Smooth muscle cell (in vitro differentiated cells): Measurements from ENCODE around the gene BACH1. TPM values are rescaled to one million over a fixed set of nuclear protein-coding genes. Genes with fewer than 3 reads are reported as not detected.

Experiments
- DNase-seq: peaks from one replicate; lab custom pipeline; 2025; ENCODE audit not compliant: unreplicated experiment; lab: John Stamatoyannopoulos, UW
- H2AFZ ChIP-seq: fragments of 200-600 bp; sonication (generic); 2 replicates; pipeline ENCODE4 v1.6.0; 2016; ENCODE audit warnings: antibody characterized with exemption, low read depth, mild to moderate bottlenecking
- H3F3A ChIP-seq: fragments of 200-600 bp; sonication (generic); 2 replicates; pipeline ENCODE4 v1.6.0; 2017; ENCODE audit warnings: antibody characterized with exemption, low read depth
- H3K27ac ChIP-seq: fragments of 200-600 bp; sonication (generic); 2 replicates; pipeline ENCODE4 v1.5.1; 2016; ENCODE audit warnings: low read depth, mild to moderate bottlenecking
- H3K27me3 ChIP-seq: fragments of 200-600 bp; sonication (generic); 2 replicates; pipeline ENCODE4 v1.6.1; 2016; ENCODE audit warnings: low read depth, mild to moderate bottlenecking
- H3K36me3 ChIP-seq: fragments of 200-600 bp; sonication (generic); 2 replicates; pipeline ENCODE4 v1.5.1; 2016; ENCODE audit warnings: low read depth
- H3K4me1 ChIP-seq: fragments of 200-600 bp; sonication (generic); 2 replicates; pipeline ENCODE4 v1.5.1; 2016; ENCODE audit warnings: low read depth
- H3K4me2 ChIP-seq: fragments of 200-600 bp; sonication (generic); 2 replicates; pipeline ENCODE4 v1.6.0; 2016; ENCODE audit warnings: mild to moderate bottlenecking
- H3K4me3 ChIP-seq: fragments of 200-600 bp; sonication (generic); 2 replicates; pipeline ENCODE4 v1.5.1; 2016; ENCODE audit warnings: mild to moderate bottlenecking
- H3K79me2 ChIP-seq: fragments of 200-600 bp; sonication (generic); 2 replicates; pipeline ENCODE4 v1.6.0; 2016; ENCODE audit warnings: low read depth, mild to moderate bottlenecking
- H3K9ac ChIP-seq: fragments of 200-600 bp; sonication (generic); 2 replicates; pipeline ENCODE4 v1.6.0; 2016; ENCODE audit warnings: low read depth
- H3K9me3 ChIP-seq: fragments of 200-600 bp; sonication (generic); replicated peaks from 2 replicates; pipeline ENCODE4 v1.5.1; 2016; ENCODE audit warnings: low read depth
- H4K20me1 ChIP-seq: fragments of 200-600 bp; sonication (generic); 2 replicates; pipeline ENCODE4 v1.6.0; 2016; ENCODE audit warnings: low read depth
- WGBS: methylation state at CpG from one replicate; pipeline ENCODE4 v1.1.7; 2016; ENCODE audit warnings: low lambda C conversion rate; 5-methylcytosine and 5-hydroxymethylcytosine counted together
- polyA plus RNA-seq: library from polyadenylated mRNA; unstranded; fragments of >200 nt; fragmentation: Nextera tagmentation; extraction: Ambion mirVana; gene quantifications from 2 replicates; pipeline ENCODE4 v1.2.1, GENCODE V29; 2016
- total RNA-seq: library from RNA; depleted of rRNA; stranded (reverse); fragments of >200 nt; gene quantifications from 2 replicates; pipeline ENCODE4 v1.2.3, GENCODE V29; 2014
- TF ChIP-seq, protein P1 (sequence below): fragments of 200-600 bp; sonication (generic); IDR thresholded peaks from 2 replicates; pipeline ENCODE4 v1.5.1; 2017; ENCODE audit warnings: borderline replicate concordance, mild to moderate bottlenecking, antibody characterized with exemption; ENCODE audit not compliant: insufficient read depth, poor library complexity, severe bottlenecking

BACH1 gene
- total and polyA plus RNA-seq, 2 experiments from 2014 or later, result 29.5 to 103 TPM

GRCh38 chr21:29321932-29322928 is 23.5 kb downstream of the BACH1 start:
- Histone ChIP-seq H3K27me3 (no peaks in the 10 kb centered on the region), H3K36me3 (peaks cover 13% of the 10 kb centered on the region), H3K4me1 (no peaks in the 10 kb centered on the region), H2AFZ (no peak overlapping the region), H3K9ac (no peak overlapping the region), H3K9me3 (no peaks in the 10 kb centered on the region), H4K20me1 (peaks cover 100% of the 10 kb centered on the region), H3F3A (peaks cover 3% of the 10 kb centered on the region), H3K4me3 (no peak overlapping the region), H3K27ac (no peak overlapping the region), H3K4me2 (no peak overlapping the region), H3K79me2 (peaks cover 98% of the 10 kb centered on the region)
- 95% methylated on average over 11 of the region's 11 CpGs for WGBS
- DNase-seq, result no peak
- TF ChIP-seq, protein P1, sequence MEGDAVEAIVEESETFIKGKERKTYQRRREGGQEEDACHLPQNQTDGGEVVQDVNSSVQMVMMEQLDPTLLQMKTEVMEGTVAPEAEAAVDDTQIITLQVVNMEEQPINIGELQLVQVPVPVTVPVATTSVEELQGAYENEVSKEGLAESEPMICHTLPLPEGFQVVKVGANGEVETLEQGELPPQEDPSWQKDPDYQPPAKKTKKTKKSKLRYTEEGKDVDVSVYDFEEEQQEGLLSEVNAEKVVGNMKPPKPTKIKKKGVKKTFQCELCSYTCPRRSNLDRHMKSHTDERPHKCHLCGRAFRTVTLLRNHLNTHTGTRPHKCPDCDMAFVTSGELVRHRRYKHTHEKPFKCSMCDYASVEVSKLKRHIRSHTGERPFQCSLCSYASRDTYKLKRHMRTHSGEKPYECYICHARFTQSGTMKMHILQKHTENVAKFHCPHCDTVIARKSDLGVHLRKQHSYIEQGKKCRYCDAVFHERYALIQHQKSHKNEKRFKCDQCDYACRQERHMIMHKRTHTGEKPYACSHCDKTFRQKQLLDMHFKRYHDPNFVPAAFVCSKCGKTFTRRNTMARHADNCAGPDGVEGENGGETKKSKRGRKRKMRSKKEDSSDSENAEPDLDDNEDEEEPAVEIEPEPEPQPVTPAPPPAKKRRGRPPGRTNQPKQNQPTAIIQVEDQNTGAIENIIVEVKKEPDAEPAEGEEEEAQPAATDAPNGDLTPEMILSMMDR, result no peak

GRCh38 chr21:29323189-29323588 is 24.5 kb downstream of the BACH1 start:
- H3K4me3 ChIP-seq, result no peak overlapping the region
- no peak overlapping the region for H2AFZ ChIP-seq
- H3K4me1 ChIP-seq, result no peaks in the 10 kb centered on the region
- H3K27me3 ChIP-seq, result no peaks in the 10 kb centered on the region
- H3K27ac ChIP-seq, result no peak overlapping the region
- H3K4me2 ChIP-seq, result no peak overlapping the region
- TF ChIP-seq, protein P1, result no peak
- DNase-seq, result no peak
- WGBS, result 98% methylated on average over 6 of the region's 6 CpGs
- H3K79me2 ChIP-seq, result peaks cover 98% of the 10 kb centered on the region
- H4K20me1 ChIP-seq, result peaks cover 100% of the 10 kb centered on the region
- no peak overlapping the region for H3K9ac ChIP-seq
- H3F3A ChIP-seq, result peaks cover 3% of the 10 kb centered on the region
- no peaks in the 10 kb centered on the region for H3K9me3 ChIP-seq
- peaks cover 15% of the 10 kb centered on the region for H3K36me3 ChIP-seq

- Histone ChIP-seq H2AFZ (no peak overlapping the region), H3K4me2 (no peak overlapping the region), H3K36me3 (peaks cover 32% of the 10 kb centered on the region), H3K79me2 (peaks cover 95% of the 10 kb centered on the region), H3K9ac (no peak overlapping the region), H3K27ac (no peak overlapping the region), H4K20me1 (peaks cover 95% of the 10 kb centered on the region), H3F3A (peaks cover 20% of the 10 kb centered on the region), H3K4me3 (no peak overlapping the region), H3K4me1 (peaks cover under 1% of the 10 kb centered on the region), H3K9me3 (no peaks in the 10 kb centered on the region), H3K27me3 (no peaks in the 10 kb centered on the region)
- TF ChIP-seq, protein P1, result no peak
- WGBS, result 95% methylated on average over 10 of the region's 10 CpGs
- DNase-seq, result no peak
Measured at GRCh38 chr21:29326914-29327554, 28.3 kb downstream of the BACH1 start.
